ENCODE data around the gene LAD1.

The LAD1 gene

GRCh38 chr1:201426479-201427310 lies 27.6 kb upstream of the LAD1 start:
- no peak for DNase-seq (ENCODE audit: low spot score)
- TF ChIP-seq, protein P1, sequence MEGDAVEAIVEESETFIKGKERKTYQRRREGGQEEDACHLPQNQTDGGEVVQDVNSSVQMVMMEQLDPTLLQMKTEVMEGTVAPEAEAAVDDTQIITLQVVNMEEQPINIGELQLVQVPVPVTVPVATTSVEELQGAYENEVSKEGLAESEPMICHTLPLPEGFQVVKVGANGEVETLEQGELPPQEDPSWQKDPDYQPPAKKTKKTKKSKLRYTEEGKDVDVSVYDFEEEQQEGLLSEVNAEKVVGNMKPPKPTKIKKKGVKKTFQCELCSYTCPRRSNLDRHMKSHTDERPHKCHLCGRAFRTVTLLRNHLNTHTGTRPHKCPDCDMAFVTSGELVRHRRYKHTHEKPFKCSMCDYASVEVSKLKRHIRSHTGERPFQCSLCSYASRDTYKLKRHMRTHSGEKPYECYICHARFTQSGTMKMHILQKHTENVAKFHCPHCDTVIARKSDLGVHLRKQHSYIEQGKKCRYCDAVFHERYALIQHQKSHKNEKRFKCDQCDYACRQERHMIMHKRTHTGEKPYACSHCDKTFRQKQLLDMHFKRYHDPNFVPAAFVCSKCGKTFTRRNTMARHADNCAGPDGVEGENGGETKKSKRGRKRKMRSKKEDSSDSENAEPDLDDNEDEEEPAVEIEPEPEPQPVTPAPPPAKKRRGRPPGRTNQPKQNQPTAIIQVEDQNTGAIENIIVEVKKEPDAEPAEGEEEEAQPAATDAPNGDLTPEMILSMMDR (IDR thresholded peaks at IDR 0.05; ENCODE audit: extremely low read depth, insufficient read depth, missing control alignments), result no peak
- in situ Hi-C loops (cut with MboI; ENCODE audit: low pct_unique_long_range_greater_than_20kb, low sequenced_read_pairs, unreplicated experiment), result no loop called here

GRCh38 chr1:201424146-201424545 lies 25.0 kb upstream of the LAD1 start:
- no peak for DNase-seq (ENCODE audit: low spot score)
- TF ChIP-seq, protein P1 (IDR thresholded peaks at IDR 0.05; ENCODE audit: extremely low read depth, insufficient read depth, missing control alignments), result no peak
- in situ Hi-C loops (cut with MboI; ENCODE audit: low pct_unique_long_range_greater_than_20kb, low sequenced_read_pairs, unreplicated experiment), result no loop called here

DNA sequence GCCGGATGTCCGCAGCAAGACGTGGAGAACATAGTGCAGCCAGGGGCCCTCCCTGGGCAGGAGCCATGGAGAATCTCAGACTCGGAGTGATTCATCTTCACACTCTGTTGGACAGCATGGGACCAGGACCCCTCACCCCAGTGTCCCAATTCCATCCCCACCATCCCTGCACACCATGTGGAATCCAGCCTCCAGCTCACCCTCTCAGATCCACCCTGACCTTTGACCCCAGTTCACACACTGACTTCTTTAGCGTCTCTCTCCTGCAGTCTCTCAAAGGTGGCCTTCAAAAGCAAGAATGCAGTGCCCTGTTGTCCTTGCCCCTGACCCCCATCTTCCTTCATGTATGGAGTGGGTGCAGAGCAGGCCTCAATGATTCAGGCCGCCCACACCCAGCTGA lies 24.5 kb upstream of the LAD1 start:
- TF ChIP-seq, protein P1 (IDR thresholded peaks at IDR 0.05; ENCODE audit: extremely low read depth, insufficient read depth, missing control alignments), result no peak
- DNase-seq (ENCODE audit: low spot score), result no peak
- in situ Hi-C loops (cut with MboI; ENCODE audit: low pct_unique_long_range_greater_than_20kb, low sequenced_read_pairs, unreplicated experiment), result no loop called here

DNA sequence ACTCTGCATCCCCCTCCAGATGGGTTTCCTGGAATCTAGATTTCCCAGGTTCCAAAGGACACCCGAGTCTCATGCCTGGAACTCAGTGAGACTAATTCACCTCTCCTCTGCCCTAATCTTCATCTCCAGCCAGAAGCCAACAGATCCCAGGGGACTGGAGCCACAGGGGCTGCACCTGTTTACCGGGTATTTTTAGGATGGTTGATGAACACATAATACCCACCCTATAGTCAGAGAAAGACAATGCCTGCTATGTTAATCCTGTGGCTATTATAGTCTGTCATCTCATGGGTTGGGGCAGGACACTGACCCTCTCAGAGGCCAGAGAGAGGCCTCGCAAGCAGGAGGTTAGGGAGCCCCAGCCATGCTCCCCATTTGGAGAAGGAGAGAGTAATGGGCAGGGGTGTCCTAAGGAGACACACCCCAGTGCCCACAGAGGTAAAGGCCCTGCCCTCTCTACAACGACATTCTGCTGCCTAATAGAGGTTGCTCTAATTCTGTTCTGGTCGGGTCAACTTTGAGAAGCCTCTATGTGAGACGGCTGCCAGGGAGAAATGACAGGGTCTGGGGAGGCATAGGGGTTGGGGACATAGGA lies 23.4 kb upstream of the LAD1 start:
- DNase-seq (ENCODE audit: low spot score), result no peak
- TF ChIP-seq, protein P1 (IDR thresholded peaks at IDR 0.05; ENCODE audit: extremely low read depth, insufficient read depth, missing control alignments), result no peak
- in situ Hi-C loops (cut with MboI; ENCODE audit: low pct_unique_long_range_greater_than_20kb, low sequenced_read_pairs, unreplicated experiment), result no loop called here

DNA sequence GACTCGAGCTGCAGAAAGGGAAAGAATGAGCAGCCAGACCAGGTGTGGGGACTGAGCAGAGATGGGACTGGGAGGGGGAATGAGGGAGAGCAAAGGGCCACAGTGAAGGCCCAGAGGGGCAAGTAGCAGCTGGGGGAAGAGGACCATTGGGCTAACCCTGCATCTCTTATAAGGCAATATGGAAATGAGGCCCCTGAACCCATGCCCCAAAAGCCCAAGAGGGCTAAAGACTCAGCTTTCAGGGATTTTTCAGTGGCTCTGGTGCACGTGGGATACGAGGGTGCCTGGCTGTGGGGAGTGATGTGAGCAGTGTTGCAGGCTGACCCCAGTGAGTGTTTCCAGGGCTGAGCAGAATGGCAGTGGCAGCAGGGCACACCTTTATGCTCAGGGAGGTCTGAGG lies 22.9 kb upstream of the LAD1 start:
- no peak for DNase-seq (ENCODE audit: low spot score)
- TF ChIP-seq, protein P1 (IDR thresholded peaks at IDR 0.05; ENCODE audit: extremely low read depth, insufficient read depth, missing control alignments), result no peak
- in situ Hi-C loops (cut with MboI; ENCODE audit: low pct_unique_long_range_greater_than_20kb, low sequenced_read_pairs, unreplicated experiment), result no loop called here

GRCh38 chr1:201421041-201421440 lies 21.9 kb upstream of the LAD1 start:
- no peak for DNase-seq (ENCODE audit: low spot score)
- in situ Hi-C loops (cut with MboI; ENCODE audit: low pct_unique_long_range_greater_than_20kb, low sequenced_read_pairs, unreplicated experiment), result no loop called here
- TF ChIP-seq, protein P1 (IDR thresholded peaks at IDR 0.05; ENCODE audit: extremely low read depth, insufficient read depth, missing control alignments), result no peak
